Hepatocyte (in vitro differentiated cells): ENCODE data around the gene CCR3. TPM values are rescaled to one million over a fixed set of nuclear protein-coding genes. Genes with fewer than 3 reads are reported as not detected.

Source experiments
- DNase-seq: peaks from one replicate; pipeline ENCODE4 v3.0.0-alpha.2; 2016; ENCODE audit warnings: low spot score
- H2AFZ ChIP-seq: fragments of 200-600 bp; sonication (generic); 2 replicates; pipeline ENCODE4 v1.6.0; 2016; ENCODE audit warnings: antibody characterized with exemption, mild to moderate bottlenecking
- H3K27ac ChIP-seq: fragments of 200-600 bp; sonication (generic); 2 replicates; pipeline ENCODE4 v1.5.1; 2016; ENCODE audit warnings: mild to moderate bottlenecking
- H3K27me3 ChIP-seq: fragments of 200-600 bp; sonication (generic); 2 replicates; pipeline ENCODE4 v1.6.1; 2016
- H3K36me3 ChIP-seq: fragments of 200-600 bp; sonication (generic); replicated peaks from 2 replicates; pipeline ENCODE4 v1.5.1; 2016; ENCODE audit warnings: low read depth; ENCODE audit not compliant: insufficient read depth
- H3K4me1 ChIP-seq: fragments of 200-600 bp; sonication (generic); 2 replicates; pipeline ENCODE4 v1.5.1; 2016; ENCODE audit warnings: mild to moderate bottlenecking, moderate library complexity; ENCODE audit not compliant: insufficient read depth
- H3K4me2 ChIP-seq: fragments of 200-600 bp; sonication (generic); 2 replicates; pipeline ENCODE4 v1.6.0; 2016
- H3K4me3 ChIP-seq: fragments of 200-600 bp; sonication (generic); 2 replicates; pipeline ENCODE4 v1.5.1; 2016; ENCODE audit warnings: mild to moderate bottlenecking
- H3K79me2 ChIP-seq: fragments of 200-600 bp; sonication (generic); 2 replicates; pipeline ENCODE4 v1.6.0; 2017; ENCODE audit warnings: mild to moderate bottlenecking
- H3K9me2 ChIP-seq: fragments of 200-600 bp; sonication (generic); replicated peaks from 2 replicates; pipeline ENCODE4 v1.6.0; 2017; ENCODE audit warnings: mild to moderate bottlenecking; ENCODE audit not compliant: insufficient read depth
- H3K9me3 ChIP-seq: fragments of 200-600 bp; sonication (generic); 2 replicates; pipeline ENCODE4 v1.5.1; 2016; ENCODE audit warnings: low read depth, mild to moderate bottlenecking
- H4K20me1 ChIP-seq: fragments of 200-600 bp; sonication (generic); 2 replicates; pipeline ENCODE4 v1.6.0; 2016; ENCODE audit warnings: mild to moderate bottlenecking; ENCODE audit not compliant: insufficient read depth, poor library complexity, severe bottlenecking
- EZH2 ChIP-seq: fragments of 200-600 bp; sonication (generic); IDR thresholded peaks from 2 replicates; pipeline ENCODE4 v1.6.1; 2016; ENCODE audit warnings: antibody characterized with exemption, mild to moderate bottlenecking, borderline replicate concordance
- EZH2phosphoT487 ChIP-seq: fragments of 200-600 bp; sonication (generic); IDR thresholded peaks from one replicate; pipeline ENCODE4 v1.6.1; 2018; ENCODE audit warnings: antibody characterized with exemption, mild to moderate bottlenecking, low read depth, moderate library complexity; ENCODE audit not compliant: unreplicated experiment, severe bottlenecking
- WGBS: methylation state at CpG from one replicate; pipeline ENCODE4 v1.1.6; 2016; ENCODE audit warnings: low lambda C conversion rate; ENCODE audit errors: missing lambda C conversion rate; 5-methylcytosine and 5-hydroxymethylcytosine counted together
- polyA plus RNA-seq: library from polyadenylated mRNA; unstranded; fragments of >200 nt; fragmentation: Nextera tagmentation; extraction: Ambion mirVana; gene quantifications from 2 replicates; pipeline ENCODE4 v1.2.1, GENCODE V29; 2016
- total RNA-seq: library from RNA; depleted of rRNA; stranded (reverse); fragments of >200 nt; gene quantifications from 2 replicates; pipeline ENCODE4 v1.2.3, GENCODE V29; 2014
- TF ChIP-seq, protein P1 (sequence below): fragments of 200-600 bp; sonication (generic); IDR thresholded peaks from 2 replicates; pipeline ENCODE4 v1.5.1; 2016; ENCODE audit warnings: antibody characterized with exemption, mild to moderate bottlenecking; ENCODE audit not compliant: poor library complexity

CCR3 gene
- total and polyA plus RNA-seq, 2 experiments from 2014 or later: 0.12 TPM; not detected in 1

DNA sequence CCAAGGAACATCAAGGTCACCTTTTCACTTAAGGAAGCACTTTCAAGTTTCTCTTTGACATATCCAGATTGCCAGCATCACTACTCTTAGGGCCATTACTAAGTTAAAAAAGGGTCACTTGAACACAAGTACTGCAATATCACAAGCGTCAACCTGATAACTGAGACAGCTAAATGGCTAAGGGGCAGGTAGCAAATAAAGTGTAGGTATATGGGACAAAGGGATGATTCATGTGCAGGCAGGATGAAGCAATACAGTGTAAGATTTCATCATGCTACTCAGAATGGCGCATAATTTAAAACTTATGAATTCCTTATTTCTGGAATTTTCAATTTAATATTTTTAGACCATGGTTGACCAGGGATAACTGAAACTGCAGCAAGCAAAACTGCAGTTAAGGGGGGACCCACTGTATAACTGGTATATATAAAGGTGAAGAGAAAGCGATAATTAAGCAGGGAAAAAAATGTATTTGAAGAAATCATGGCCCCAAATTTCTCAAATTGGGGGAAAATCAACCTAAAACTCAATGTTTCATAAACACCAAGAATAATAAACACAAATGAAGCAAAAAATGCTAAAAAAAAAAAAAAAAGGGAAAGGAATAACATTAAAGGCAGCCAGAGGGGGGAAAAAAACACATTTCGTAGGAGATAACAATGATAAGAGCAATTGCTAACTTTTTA, 47.2 kb upstream of the CCR3 start:
- Histone ChIP-seq H3K36me3 (no peaks in the 10 kb centered on the region), H3K4me2 (no peak overlapping the region), H3K9me2 (no peaks in the 10 kb centered on the region), H3K4me3 (no peak overlapping the region), H3K9me3 (no peaks in the 10 kb centered on the region), H2AFZ (no peak overlapping the region), H3K79me2 (no peaks in the 10 kb centered on the region), H3K27me3 (no peaks in the 10 kb centered on the region), H3K4me1 (no peaks in the 10 kb centered on the region), H4K20me1 (no peaks in the 10 kb centered on the region), H3K27ac (no peak overlapping the region)
- 85% methylated on average over 4 of the region's 4 CpGs for WGBS
- no peak for DNase-seq
- TF ChIP-seq EZH2phosphoT487: no peak
- TF ChIP-seq, protein P1, sequence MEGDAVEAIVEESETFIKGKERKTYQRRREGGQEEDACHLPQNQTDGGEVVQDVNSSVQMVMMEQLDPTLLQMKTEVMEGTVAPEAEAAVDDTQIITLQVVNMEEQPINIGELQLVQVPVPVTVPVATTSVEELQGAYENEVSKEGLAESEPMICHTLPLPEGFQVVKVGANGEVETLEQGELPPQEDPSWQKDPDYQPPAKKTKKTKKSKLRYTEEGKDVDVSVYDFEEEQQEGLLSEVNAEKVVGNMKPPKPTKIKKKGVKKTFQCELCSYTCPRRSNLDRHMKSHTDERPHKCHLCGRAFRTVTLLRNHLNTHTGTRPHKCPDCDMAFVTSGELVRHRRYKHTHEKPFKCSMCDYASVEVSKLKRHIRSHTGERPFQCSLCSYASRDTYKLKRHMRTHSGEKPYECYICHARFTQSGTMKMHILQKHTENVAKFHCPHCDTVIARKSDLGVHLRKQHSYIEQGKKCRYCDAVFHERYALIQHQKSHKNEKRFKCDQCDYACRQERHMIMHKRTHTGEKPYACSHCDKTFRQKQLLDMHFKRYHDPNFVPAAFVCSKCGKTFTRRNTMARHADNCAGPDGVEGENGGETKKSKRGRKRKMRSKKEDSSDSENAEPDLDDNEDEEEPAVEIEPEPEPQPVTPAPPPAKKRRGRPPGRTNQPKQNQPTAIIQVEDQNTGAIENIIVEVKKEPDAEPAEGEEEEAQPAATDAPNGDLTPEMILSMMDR: no peak
- no peak for TF ChIP-seq EZH2

DNA sequence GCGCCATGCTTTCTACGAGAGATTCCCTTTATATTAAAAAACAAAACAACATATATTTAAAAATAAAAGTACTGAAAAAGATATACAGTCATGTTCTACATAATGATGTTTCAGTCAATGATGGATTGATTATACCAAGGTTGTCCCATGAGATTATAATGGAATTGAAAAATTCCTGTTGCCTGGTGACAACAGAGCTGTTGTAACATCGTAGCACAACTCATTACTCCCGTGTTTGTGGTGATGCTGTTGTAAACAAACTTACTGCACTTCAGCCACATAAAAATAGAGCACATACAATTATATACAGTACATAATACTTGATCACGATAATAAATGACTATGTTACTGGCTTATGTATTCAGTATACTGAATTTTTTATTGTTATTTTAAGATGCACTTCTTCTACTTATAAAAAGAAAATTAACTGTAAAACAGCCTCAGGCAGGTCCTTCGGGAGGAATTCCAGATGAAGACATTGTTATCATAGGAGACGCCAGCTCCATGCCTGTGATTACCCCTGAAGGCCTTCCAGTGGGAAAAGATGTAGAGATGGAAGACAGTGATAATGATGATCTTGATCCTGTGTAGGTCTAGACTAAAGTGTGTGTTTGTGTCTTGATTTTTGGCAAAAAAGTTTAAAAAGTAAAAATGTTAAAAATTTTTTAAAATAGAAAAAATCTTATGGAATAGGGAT, 45.9 kb upstream of the CCR3 start:
- H3K27me3 ChIP-seq: no peaks in the 10 kb centered on the region
- H3K36me3 ChIP-seq: no peaks in the 10 kb centered on the region
- no peaks in the 10 kb centered on the region for H3K79me2 ChIP-seq
- no peak for TF ChIP-seq EZH2
- TF ChIP-seq EZH2phosphoT487: no peak
- TF ChIP-seq, protein P1: no peak
- no peak overlapping the region for H2AFZ ChIP-seq
- no peak overlapping the region for H3K4me3 ChIP-seq
- H3K4me1 ChIP-seq: no peaks in the 10 kb centered on the region
- DNase-seq: no peak
- H3K9me3 ChIP-seq: no peaks in the 10 kb centered on the region
- no peaks in the 10 kb centered on the region for H3K9me2 ChIP-seq
- 72% methylated on average over 7 of the region's 7 CpGs for WGBS
- no peaks in the 10 kb centered on the region for H4K20me1 ChIP-seq
- H3K27ac ChIP-seq: no peak overlapping the region
- no peak overlapping the region for H3K4me2 ChIP-seq

DNA sequence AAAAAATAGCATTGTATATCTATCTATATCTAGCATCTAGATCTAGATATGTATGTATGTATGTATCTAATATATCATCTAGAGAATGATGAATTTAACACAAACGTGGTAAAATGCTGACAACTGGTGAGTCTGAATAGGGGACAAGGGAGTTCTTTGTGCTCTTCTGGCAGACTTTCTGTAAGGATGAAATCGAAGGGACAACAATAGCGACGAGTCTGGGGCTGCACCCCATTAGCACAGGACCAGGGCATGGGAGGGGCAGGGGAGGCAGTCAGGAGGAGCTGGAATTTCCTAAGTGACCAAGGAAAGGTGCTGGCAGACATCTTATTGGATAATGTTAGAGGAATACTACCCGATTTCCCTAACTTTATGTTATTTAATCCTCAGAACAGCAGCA, 42.0 kb upstream of the CCR3 start:
- H3K4me2 ChIP-seq: no peak overlapping the region
- no peaks in the 10 kb centered on the region for H4K20me1 ChIP-seq
- TF ChIP-seq, protein P1: no peak
- TF ChIP-seq EZH2phosphoT487: no peak
- no peak for TF ChIP-seq EZH2
- WGBS: 84% methylated on average over 5 of the region's 5 CpGs
- H2AFZ ChIP-seq: no peak overlapping the region
- H3K79me2 ChIP-seq: no peaks in the 10 kb centered on the region
- no peaks in the 10 kb centered on the region for H3K36me3 ChIP-seq
- H3K27ac ChIP-seq: no peak overlapping the region
- H3K27me3 ChIP-seq: no peaks in the 10 kb centered on the region
- H3K4me1 ChIP-seq: no peaks in the 10 kb centered on the region
- no peaks in the 10 kb centered on the region for H3K9me3 ChIP-seq
- no peak overlapping the region for H3K4me3 ChIP-seq
- no peak for DNase-seq
- H3K9me2 ChIP-seq: no peaks in the 10 kb centered on the region
